ENCODE data around the gene SLC15A4. TPM values are rescaled to one million over a fixed set of nuclear protein-coding genes. Genes with fewer than 3 reads are reported as not detected.

The SLC15A4 gene
- total and polyA plus RNA-seq, 2 donors (not counting 3 experiments of a cell fraction or from before 2014, with no cell fraction given) = 19.6 to 24.5 TPM

DNA sequence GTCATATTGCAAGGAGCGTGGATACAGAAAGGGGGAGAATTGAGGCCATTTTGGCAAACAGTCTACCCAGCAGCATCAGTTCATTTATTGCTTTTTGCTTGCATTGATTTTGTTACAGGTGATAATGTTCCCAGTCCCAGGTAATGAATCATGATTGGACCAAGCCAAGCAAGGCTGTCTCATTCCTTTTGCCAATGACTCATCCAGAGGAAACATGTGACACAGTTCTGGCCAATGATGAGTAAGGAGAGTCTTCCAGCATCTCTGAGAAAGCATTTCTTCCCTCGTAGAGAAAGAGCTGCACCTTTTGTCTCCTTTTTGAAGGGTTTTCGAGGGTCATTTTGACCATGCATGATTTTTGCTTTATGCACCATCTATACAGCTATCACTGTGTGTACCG, 68.2 kb downstream of the SLC15A4 start:
- BruUV-seq (replicated peaks) = no TSS peak
- dilution Hi-C loops (cut with MboI; ENCODE audit: extremely low pct_ligation_motif_present, low sequenced_read_pairs) = no loop called here
- CTCF ChIA-PET = no interaction called here

More for the DNA sequence above, 68.2 kb downstream of the SLC15A4 start:
- POLR2A ChIA-PET = no interaction called here
- Histone ChIP-seq H3K9me1 (replicated peaks; ENCODE audit: control insufficient read depth, extremely low read depth, insufficient read depth, low read length) (no peaks in the 10 kb centered on the region), H3K79me2 (ENCODE audit: control insufficient read depth, insufficient read depth, low read length) (no peaks in the 10 kb centered on the region), H3K4me1 (ENCODE audit: control insufficient read depth, extremely low read depth, insufficient read depth, low read length) (no peaks in the 10 kb centered on the region), H2AFZ (ENCODE audit: low read depth, low read length) (no peak overlapping the region), H3K27ac (ENCODE audit: insufficient read depth, low read depth, low read length) (no peak overlapping the region), H3K27me3 (ENCODE audit: control insufficient read depth in 2 of 2, insufficient read depth in 2 of 2, low read length in 2 of 2) (no peaks in the 10 kb centered on the region), H3K36me3 (ENCODE audit: control insufficient read depth in 2 of 2, extremely low read depth in 1 of 2, insufficient read depth in 2 of 2, low read length in 2 of 2) (no peaks in the 10 kb centered on the region), H3K9me3 (replicated peaks; ENCODE audit: control insufficient read depth, insufficient read depth, low read length) (no peaks in the 10 kb centered on the region), H4K20me1 (replicated peaks; ENCODE audit: control insufficient read depth, extremely low read depth, insufficient read depth, low read length) (no peaks in the 10 kb centered on the region), H3K4me2 (ENCODE audit: insufficient read depth, low read length) (no peak overlapping the region), H3K9ac (replicated peaks; ENCODE audit: extremely low read depth, insufficient read depth, low read length) (no peak overlapping the region), H3K4me3 (replicated peaks in 1 of 3; ENCODE audit: insufficient read depth in 1 of 3, low read depth in 1 of 3, low read length in 3 of 3) (no peak overlapping the region)
- FAIRE-seq = no peak
- TF ChIP-seq POLR2A (IDR thresholded peaks at IDR 0.05; ENCODE audit: low read depth, low read length) (no peak), POLR2AphosphoS5 (IDR thresholded peaks at IDR 0.05; ENCODE audit: insufficient read depth, low read depth, low read length) (no peak), GATA2 (IDR thresholded peaks at IDR 0.05; ENCODE audit: insufficient read depth, insufficient read length, low read depth, low read length) (no peak), EZH2 (IDR thresholded peaks at IDR 0.05; ENCODE audit: borderline replicate concordance, low read depth, low read length, severe bottlenecking) (no peak), JUN (IDR thresholded peaks at IDR 0.05; ENCODE audit: borderline replicate concordance, insufficient read depth, insufficient read length, low read depth) (no peak), FOS (IDR thresholded peaks at IDR 0.05; ENCODE audit: borderline replicate concordance, insufficient read depth, low read length) (no peak), MYC (IDR thresholded peaks at IDR 0.05; ENCODE audit: low read depth, low read length) (no peak)
- TF ChIP-seq, protein P1, sequence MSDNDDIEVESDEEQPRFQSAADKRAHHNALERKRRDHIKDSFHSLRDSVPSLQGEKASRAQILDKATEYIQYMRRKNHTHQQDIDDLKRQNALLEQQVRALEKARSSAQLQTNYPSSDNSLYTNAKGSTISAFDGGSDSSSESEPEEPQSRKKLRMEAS (IDR thresholded peaks at IDR 0.05; ENCODE audit: insufficient read depth, insufficient read length) = no peak
- TF ChIP-seq, protein P2, sequence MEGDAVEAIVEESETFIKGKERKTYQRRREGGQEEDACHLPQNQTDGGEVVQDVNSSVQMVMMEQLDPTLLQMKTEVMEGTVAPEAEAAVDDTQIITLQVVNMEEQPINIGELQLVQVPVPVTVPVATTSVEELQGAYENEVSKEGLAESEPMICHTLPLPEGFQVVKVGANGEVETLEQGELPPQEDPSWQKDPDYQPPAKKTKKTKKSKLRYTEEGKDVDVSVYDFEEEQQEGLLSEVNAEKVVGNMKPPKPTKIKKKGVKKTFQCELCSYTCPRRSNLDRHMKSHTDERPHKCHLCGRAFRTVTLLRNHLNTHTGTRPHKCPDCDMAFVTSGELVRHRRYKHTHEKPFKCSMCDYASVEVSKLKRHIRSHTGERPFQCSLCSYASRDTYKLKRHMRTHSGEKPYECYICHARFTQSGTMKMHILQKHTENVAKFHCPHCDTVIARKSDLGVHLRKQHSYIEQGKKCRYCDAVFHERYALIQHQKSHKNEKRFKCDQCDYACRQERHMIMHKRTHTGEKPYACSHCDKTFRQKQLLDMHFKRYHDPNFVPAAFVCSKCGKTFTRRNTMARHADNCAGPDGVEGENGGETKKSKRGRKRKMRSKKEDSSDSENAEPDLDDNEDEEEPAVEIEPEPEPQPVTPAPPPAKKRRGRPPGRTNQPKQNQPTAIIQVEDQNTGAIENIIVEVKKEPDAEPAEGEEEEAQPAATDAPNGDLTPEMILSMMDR (IDR thresholded peaks at IDR 0.05; ENCODE audit: extremely low read depth in 1 of 2, insufficient read depth in 1 of 2, low read depth in 1 of 2, low read length in 2 of 2) = no peak
- intact Hi-C loops (cut with micrococcal nuclease) = no loop called here
- DNase-seq (ENCODE audit: low read depth, low spot score) = no peak

Measured in endothelial cell of umbilical vein (primary cell).